Measurements from ENCODE around the gene GINS3.

Gene GINS3

DNA sequence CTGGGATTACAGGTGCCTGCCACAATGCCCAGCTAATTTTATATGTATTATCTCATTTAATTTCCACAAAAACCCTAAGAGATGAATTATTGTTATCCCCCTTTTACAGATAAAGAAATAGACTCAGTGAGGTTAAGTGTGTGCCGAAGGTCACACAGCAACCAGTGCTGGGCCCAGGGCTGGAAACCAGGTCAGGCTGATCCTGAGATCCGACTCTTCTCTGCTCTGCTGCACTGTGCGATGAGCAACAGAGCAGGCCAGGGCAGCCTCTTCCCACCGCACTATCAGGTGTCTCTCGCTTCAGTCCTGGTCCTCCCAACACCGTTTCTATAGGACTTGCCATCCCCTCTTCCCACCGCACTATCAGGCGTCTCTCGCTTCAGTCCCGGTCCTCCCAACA lies 24.8 kb downstream of the GINS3 start:
- H3K4me1 ChIP-seq = peaks cover 59 to 98% (median 95%) of the 10 kb centered on the region in 10 experiments
- H3K27me3 ChIP-seq = peaks cover 0 to 8% (median 0%) of the 10 kb centered on the region in 11 experiments; a peak in 1 of 22 replicates
- no peaks in the 10 kb centered on the region for H4K20me1 ChIP-seq
- H3K9me3 ChIP-seq (replicated peaks in 1 of 11) = 0 out of 22 replicates have a peak, but pooled peaks cover 0 to 5% (median 0%) of the 10 kb centered on the region in 11 experiments
- peak overlapping the region in 3 of 11 experiments; percentile 28 to 59 (median 49); a peak in 3 of 22 replicates for H3K27ac ChIP-seq
- peak overlapping the region in 2 of 11 experiments; percentile 11 to 40; a peak in 2 of 22 replicates for H3K9ac ChIP-seq
- H3K36me3 ChIP-seq = no peaks in the 10 kb centered on the region
- no peak overlapping the region for H3K4me3 ChIP-seq
- peak overlapping the region; percentile 18 to 85 (median 73); a peak in 20 of 22 replicates for H3K4me2 ChIP-seq
- no peak for TF ChIP-seq Cebpa-rat (IDR thresholded peaks at IDR 0.05)

DNA sequence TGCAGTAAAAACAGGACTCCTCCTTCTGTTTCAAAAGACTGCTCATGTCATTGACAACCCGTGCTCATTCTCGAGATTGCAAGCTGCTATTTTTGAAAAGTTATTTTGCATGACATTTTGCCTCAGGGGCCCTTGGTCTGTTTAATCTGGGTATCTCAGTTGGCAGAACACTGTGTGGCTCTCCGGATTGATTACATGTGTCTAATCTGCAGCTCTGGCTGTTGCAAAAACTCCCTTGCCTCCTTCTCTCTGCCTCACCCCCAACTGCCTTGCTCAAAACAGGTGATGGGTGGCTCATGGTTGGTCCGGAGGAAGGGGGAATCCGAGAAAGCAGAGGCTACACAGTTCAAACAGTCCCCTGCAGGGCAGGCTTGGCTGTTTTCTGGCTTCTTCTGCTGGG lies 25.3 kb downstream of the GINS3 start:
- peak in 1 of 11 experiments; percentile 55; a peak in 1 of 22 replicates for TF ChIP-seq Cebpa-rat (IDR thresholded peaks at IDR 0.05)
- Histone ChIP-seq H3K27ac (peak overlapping the region in 3 of 11 experiments; percentile 49 to 59 (median 54); a peak in 4 of 22 replicates), H3K9me3 (replicated peaks in 1 of 11) (0 out of 22 replicates have a peak, but pooled peaks cover 0 to 5% (median 0%) of the 10 kb centered on the region in 11 experiments), H3K27me3 (peaks cover 0 to 8% (median 0%) of the 10 kb centered on the region in 11 experiments; a peak in 1 of 22 replicates), H3K4me1 (peaks cover 53 to 98% (median 95%) of the 10 kb centered on the region in 10 experiments), H3K9ac (peak overlapping the region in 4 of 11 experiments; percentile 11 to 40 (median 23); a peak in 5 of 22 replicates), H3K36me3 (no peaks in the 10 kb centered on the region), H3K4me3 (no peak overlapping the region), H4K20me1 (no peaks in the 10 kb centered on the region), H3K4me2 (peak overlapping the region; percentile 18 to 85 (median 73); a peak in 19 of 22 replicates)

DNA sequence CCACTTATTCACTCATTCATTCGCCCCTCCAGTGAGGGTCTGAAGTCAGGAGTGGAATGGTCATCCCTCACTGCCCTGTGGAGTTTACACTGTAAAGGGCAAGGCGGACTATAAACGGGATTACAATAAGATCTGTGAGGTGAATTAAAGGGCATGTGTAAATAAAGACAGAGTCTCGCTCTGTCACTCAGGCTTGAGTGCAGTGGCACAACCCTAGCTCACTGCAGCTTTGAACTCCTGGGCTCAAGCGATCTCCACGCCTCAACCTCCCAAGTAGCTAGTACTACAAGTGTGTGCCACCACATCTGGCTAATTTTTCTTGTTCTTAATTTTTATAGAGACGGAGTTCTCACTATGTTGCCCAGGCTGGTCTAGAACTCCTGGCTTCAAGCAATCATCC lies 25.8 kb downstream of the GINS3 start:
- Histone ChIP-seq H3K27me3 (peaks cover 0 to 8% (median 0%) of the 10 kb centered on the region in 11 experiments; a peak in 1 of 22 replicates), H3K9ac (peak overlapping the region in 4 of 11 experiments; percentile 11 to 40 (median 23); a peak in 5 of 22 replicates), H3K27ac (peak overlapping the region in 4 of 11 experiments; percentile 20 to 59 (median 38); a peak in 4 of 22 replicates), H4K20me1 (no peaks in the 10 kb centered on the region), H3K9me3 (replicated peaks in 1 of 11) (0 out of 22 replicates have a peak, but pooled peaks cover 0 to 5% (median 0%) of the 10 kb centered on the region in 11 experiments), H3K36me3 (no peaks in the 10 kb centered on the region), H3K4me3 (no peak overlapping the region), H3K4me2 (peak overlapping the region; percentile 31 to 85 (median 73); a peak in 19 of 22 replicates), H3K4me1 (peaks cover 53 to 97% (median 94%) of the 10 kb centered on the region in 10 experiments)
- TF ChIP-seq Cebpa-rat (IDR thresholded peaks at IDR 0.05) = no peak

DNA sequence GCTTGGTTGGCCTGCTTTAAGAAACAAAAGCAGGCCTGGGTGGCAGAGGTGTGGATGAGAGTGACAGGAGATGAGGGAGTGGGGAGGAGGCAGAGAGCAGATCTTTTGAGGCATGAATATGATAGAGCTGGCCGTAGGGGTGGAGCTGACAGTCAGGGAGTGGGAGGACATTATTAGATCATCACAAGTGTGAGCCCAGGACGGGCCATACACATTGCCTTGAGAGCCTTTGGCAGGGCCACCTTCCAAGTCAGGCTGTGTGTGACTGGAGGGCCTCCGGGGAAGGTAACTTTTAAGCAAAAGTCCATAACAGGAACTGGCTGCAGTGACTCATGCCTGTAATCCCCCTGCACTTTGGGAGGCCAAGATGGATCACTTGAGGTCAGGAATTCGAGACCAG lies 26.3 kb downstream of the GINS3 start:
- Histone ChIP-seq H3K4me1 (peaks cover 53 to 94% (median 88%) of the 10 kb centered on the region in 10 experiments), H3K9me3 (replicated peaks in 1 of 11) (0 out of 22 replicates have a peak, but pooled peaks cover 0 to 5% (median 0%) of the 10 kb centered on the region in 11 experiments), H3K4me2 (peak overlapping the region; percentile 31 to 85 (median 73)), H3K27ac (peak overlapping the region in 4 of 11 experiments; percentile 20 to 59 (median 50); a peak in 5 of 22 replicates), H3K4me3 (no peak overlapping the region), H3K9ac (peak overlapping the region in 1 of 11 experiments; percentile 24; a peak in 1 of 22 replicates), H4K20me1 (no peaks in the 10 kb centered on the region), H3K27me3 (peaks cover 0 to 8% (median 0%) of the 10 kb centered on the region in 11 experiments; a peak in 1 of 22 replicates), H3K36me3 (no peaks in the 10 kb centered on the region)
- TF ChIP-seq Cebpa-rat (IDR thresholded peaks at IDR 0.05) = no peak

DNA sequence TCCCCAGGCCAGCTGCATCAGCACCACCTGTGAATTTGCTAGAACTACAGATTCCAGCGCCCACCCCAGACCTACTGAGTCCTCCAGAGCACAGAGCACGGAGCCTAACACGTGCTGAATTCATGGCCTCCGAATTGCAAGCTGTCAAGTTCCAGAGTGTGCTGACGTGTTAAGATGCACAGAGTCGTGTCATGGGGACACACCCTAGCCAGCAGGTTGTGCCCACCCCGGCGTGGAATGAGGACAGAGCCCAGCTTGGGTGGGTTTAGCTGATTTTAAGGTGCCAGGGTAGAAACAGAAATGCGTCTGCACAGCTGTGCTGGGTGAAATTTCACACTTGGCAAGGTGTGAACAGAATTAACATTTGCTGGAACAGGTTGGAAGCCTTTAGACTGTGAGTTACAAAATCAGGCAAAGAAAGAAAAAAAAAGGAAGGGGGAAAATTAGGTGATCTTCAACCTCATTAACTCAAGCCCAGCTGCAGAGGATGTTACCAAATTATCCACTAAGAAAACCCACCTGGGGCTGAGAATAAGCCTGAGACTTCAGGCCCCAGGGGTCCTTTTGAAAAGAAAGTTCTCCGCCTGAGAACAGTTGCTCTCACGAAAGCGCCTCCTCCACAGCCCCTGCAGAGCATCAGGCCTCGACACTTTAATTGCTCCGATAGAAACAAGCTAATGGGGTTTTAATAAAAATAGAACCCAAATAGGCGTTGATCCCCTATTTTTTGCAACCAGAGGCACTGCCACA lies 27.1 kb downstream of the GINS3 start:
- peaks cover 59 to 94% (median 87%) of the 10 kb centered on the region in 10 experiments for H3K4me1 ChIP-seq
- TF ChIP-seq Cebpa-rat (IDR thresholded peaks at IDR 0.05) = no peak
- H3K36me3 ChIP-seq = no peaks in the 10 kb centered on the region
- peak overlapping the region in 4 of 11 experiments; percentile 47 to 59 (median 54); a peak in 7 of 22 replicates for H3K27ac ChIP-seq
- H3K4me2 ChIP-seq = peak overlapping the region; percentile 31 to 85 (median 73)
- no peak overlapping the region for H3K4me3 ChIP-seq
- peaks cover 0 to 8% (median 0%) of the 10 kb centered on the region in 11 experiments; a peak in 1 of 22 replicates for H3K27me3 ChIP-seq
- H3K9ac ChIP-seq = peak overlapping the region in 4 of 11 experiments; percentile 24 to 51 (median 42); a peak in 6 of 22 replicates
- no peaks in the 10 kb centered on the region for H4K20me1 ChIP-seq
- 0 out of 22 replicates have a peak, but pooled peaks cover 0 to 5% (median 0%) of the 10 kb centered on the region in 11 experiments for H3K9me3 ChIP-seq (replicated peaks in 1 of 11)

DNA sequence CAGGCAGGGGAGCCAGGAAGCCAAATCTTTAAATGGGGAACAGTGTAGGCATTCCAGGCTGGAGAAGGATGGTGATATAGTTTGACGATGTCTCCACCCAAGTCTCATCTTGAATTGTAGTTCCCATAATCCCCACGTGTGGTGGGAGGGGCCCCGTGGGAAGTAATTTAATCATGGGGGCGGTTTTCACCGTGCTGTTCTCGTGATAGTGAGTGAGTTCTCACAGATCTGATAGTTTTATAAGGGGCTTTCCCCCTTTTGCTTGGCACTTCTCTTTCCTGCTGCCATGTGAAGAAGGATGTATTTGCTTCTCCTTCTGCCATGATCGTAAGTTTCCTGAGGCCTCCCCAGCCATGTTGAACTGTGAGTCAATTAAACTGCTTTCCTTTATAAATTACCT lies 28.8 kb downstream of the GINS3 start:
- no peaks in the 10 kb centered on the region for H3K9me3 ChIP-seq (replicated peaks in 1 of 11)
- peaks cover 0 to 8% (median 0%) of the 10 kb centered on the region in 11 experiments; a peak in 1 of 22 replicates for H4K20me1 ChIP-seq
- 0 out of 20 replicates have a peak overlapping the region, but pooled peaks of 1 of the 10 experiments have one; percentile 2 for H3K4me3 ChIP-seq
- peaks cover 68 to 95% (median 90%) of the 10 kb centered on the region in 10 experiments for H3K4me1 ChIP-seq
- H3K4me2 ChIP-seq = peak overlapping the region; percentile 52 to 85 (median 73)
- TF ChIP-seq Cebpa-rat (IDR thresholded peaks at IDR 0.05) = no peak
- no peaks in the 10 kb centered on the region for H3K36me3 ChIP-seq
- H3K9ac ChIP-seq = no peak overlapping the region
- peaks cover 0 to 8% (median 0%) of the 10 kb centered on the region in 11 experiments; a peak in 1 of 22 replicates for H3K27me3 ChIP-seq
- H3K27ac ChIP-seq = peak overlapping the region in 4 of 11 experiments; percentile 6 to 59 (median 40); a peak in 4 of 22 replicates

DNA sequence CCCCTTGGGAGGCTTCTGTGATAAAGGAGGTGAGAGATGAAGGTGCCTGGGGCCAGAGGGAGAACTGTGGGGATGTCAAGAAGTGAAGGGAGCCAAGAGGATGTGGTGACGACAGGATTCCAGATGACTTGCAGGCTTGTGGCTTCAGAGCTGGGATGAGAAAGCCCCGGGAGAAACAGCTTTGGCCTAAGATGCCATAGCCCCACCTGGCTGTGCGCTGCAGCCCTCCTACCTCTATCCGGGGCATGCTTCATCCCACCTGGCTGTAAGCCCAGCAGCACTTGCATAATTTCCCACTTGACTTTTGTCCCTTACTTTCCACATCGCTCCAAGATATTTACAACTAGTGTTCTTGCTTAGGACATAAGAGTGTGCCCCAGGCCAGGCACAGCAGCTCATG lies 29.3 kb downstream of the GINS3 start:
- H3K9me3 ChIP-seq (replicated peaks in 1 of 11) = no peaks in the 10 kb centered on the region
- peaks cover 0 to 8% (median 0%) of the 10 kb centered on the region in 11 experiments; a peak in 1 of 22 replicates for H3K27me3 ChIP-seq
- H3K27ac ChIP-seq = peak overlapping the region in 3 of 11 experiments; percentile 6 to 59 (median 27); a peak in 2 of 22 replicates
- no peak for TF ChIP-seq Cebpa-rat (IDR thresholded peaks at IDR 0.05)
- H3K4me2 ChIP-seq = peak overlapping the region; percentile 52 to 85 (median 73)
- H4K20me1 ChIP-seq = peaks cover 0 to 13% (median 0%) of the 10 kb centered on the region in 11 experiments; a peak in 1 of 22 replicates
- no peak overlapping the region for H3K9ac ChIP-seq
- H3K36me3 ChIP-seq = no peaks in the 10 kb centered on the region
- 0 out of 20 replicates have a peak overlapping the region, but pooled peaks of 1 of the 10 experiments have one; percentile 2 for H3K4me3 ChIP-seq
- H3K4me1 ChIP-seq = peaks cover 69 to 96% (median 90%) of the 10 kb centered on the region in 10 experiments

DNA sequence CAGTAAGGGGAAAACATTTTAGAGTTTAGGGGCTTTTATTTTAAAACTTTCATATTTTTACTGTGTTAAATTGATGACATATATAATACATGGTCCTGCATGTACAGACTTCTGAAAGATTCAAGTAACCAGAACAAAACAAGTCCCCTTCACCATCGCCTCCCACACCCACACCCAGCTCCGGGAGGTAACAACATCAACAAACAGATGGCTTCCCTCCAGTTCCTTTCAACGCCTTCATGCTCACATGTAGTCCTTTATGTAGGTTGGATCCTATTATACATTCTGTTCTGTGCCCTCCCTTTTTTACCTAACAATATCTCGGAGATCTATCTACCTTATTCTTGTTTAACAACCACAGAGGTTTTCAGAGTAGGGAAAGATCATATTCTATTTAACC lies 30.5 kb downstream of the GINS3 start:
- H3K4me2 ChIP-seq = peak overlapping the region in 6 of 11 experiments; percentile 55 to 85 (median 82); a peak in 9 of 22 replicates
- H3K4me1 ChIP-seq = peaks cover 65 to 97% (median 90%) of the 10 kb centered on the region in 10 experiments
- H3K9me3 ChIP-seq (replicated peaks in 1 of 11) = no peaks in the 10 kb centered on the region
- TF ChIP-seq Cebpa-rat (IDR thresholded peaks at IDR 0.05) = no peak
- H3K9ac ChIP-seq = no peak overlapping the region
- no peak overlapping the region for H3K27ac ChIP-seq
- H4K20me1 ChIP-seq = peaks cover 0 to 18% (median 0%) of the 10 kb centered on the region in 11 experiments; a peak in 1 of 22 replicates
- no peaks in the 10 kb centered on the region for H3K36me3 ChIP-seq
- H3K27me3 ChIP-seq = peaks cover 0 to 8% (median 0%) of the 10 kb centered on the region in 11 experiments; a peak in 2 of 22 replicates
- H3K4me3 ChIP-seq = no peak overlapping the region
